Astrocyte (in vitro differentiated cells and primary cell): ENCODE measurements around the gene SUGCT. TPM values are rescaled to one million over a fixed set of nuclear protein-coding genes. Genes with fewer than 3 reads are reported as not detected.

Source experiments
- DNase-seq: peaks from one replicate; pipeline ENCODE4 v3.0.0-alpha.2; 2010; ENCODE audit warnings: low read depth
- FAIRE-seq: peaks from 2 replicates; lab custom pipeline; 2011; peaks lifted over from hg19 to GRCh38; lab: Jason Lieb, UNC
- H2AFZ ChIP-seq: 2 replicates; pipeline ENCODE4 v1.6.0; 2012; ENCODE audit warnings: low read depth, low read length, inconsistent platforms
- H3K27ac ChIP-seq: 2 replicates; pipeline ENCODE4 v1.5.1; 2011; ENCODE audit warnings: low read depth, low read length, inconsistent platforms
- H3K27me3 ChIP-seq: 2 replicates; pipeline ENCODE4 v1.6.0; 2011; ENCODE audit warnings: low read length, inconsistent platforms; ENCODE audit not compliant: insufficient read depth
- H3K36me3 ChIP-seq: 2 replicates; pipeline ENCODE4 v1.5.1; 2011; ENCODE audit warnings: low read length, inconsistent platforms; ENCODE audit not compliant: insufficient read depth
- H3K4me1 ChIP-seq: 2 replicates; pipeline ENCODE4 v1.5.1; 2011; ENCODE audit warnings: low read length, inconsistent platforms; ENCODE audit not compliant: insufficient read depth
- H3K4me2 ChIP-seq: 2 replicates; pipeline ENCODE4 v1.6.0; 2012; ENCODE audit warnings: low read length, inconsistent platforms
- H3K4me3 ChIP-seq: 2 replicates; pipeline ENCODE4 v1.5.1; 2011; ENCODE audit warnings: low read depth, mild to moderate bottlenecking, low read length, inconsistent platforms; ENCODE audit not compliant: insufficient read depth
- H3K79me2 ChIP-seq: 2 replicates; pipeline ENCODE4 v1.6.0; 2012; ENCODE audit warnings: mild to moderate bottlenecking, low read length, inconsistent platforms; ENCODE audit not compliant: insufficient read depth
- H3K9ac ChIP-seq: 2 replicates; pipeline ENCODE4 v1.6.0; 2012; ENCODE audit warnings: mild to moderate bottlenecking, low read length, inconsistent platforms
- H3K9me3 ChIP-seq: 2 replicates; pipeline ENCODE4 v1.5.1; 2012; ENCODE audit warnings: low read depth, mild to moderate bottlenecking, low read length, inconsistent platforms; ENCODE audit not compliant: insufficient read depth
- H4K20me1 ChIP-seq: 2 replicates; pipeline ENCODE4 v1.6.0; 2012; ENCODE audit warnings: low read length, inconsistent platforms; ENCODE audit not compliant: insufficient read depth
- H3K27ac Mint-ChIP-seq: one replicate; pipeline ENCODE4 v1.8.0; 2021; ENCODE audit warnings: mild to moderate bottlenecking, mixed read lengths; ENCODE audit not compliant: unreplicated experiment
- H3K27me3 Mint-ChIP-seq: one replicate; pipeline ENCODE4 v1.8.0; 2021; ENCODE audit warnings: low read depth, mixed read lengths; ENCODE audit not compliant: unreplicated experiment
- H3K36me3 Mint-ChIP-seq: one replicate; pipeline ENCODE4 v1.8.0; 2021; ENCODE audit warnings: low read depth, mixed read lengths; ENCODE audit not compliant: unreplicated experiment
- H3K4me1 Mint-ChIP-seq: one replicate; pipeline ENCODE4 v1.8.0; 2021; ENCODE audit warnings: low read depth, mixed read lengths; ENCODE audit not compliant: unreplicated experiment
- H3K4me3 Mint-ChIP-seq: one replicate; pipeline ENCODE4 v1.8.0; 2021; ENCODE audit warnings: mild to moderate bottlenecking, moderate library complexity, mixed read lengths; ENCODE audit not compliant: unreplicated experiment
- H3K9me3 Mint-ChIP-seq: one replicate; pipeline ENCODE4 v1.8.0; 2021; ENCODE audit warnings: mild to moderate bottlenecking, mixed read lengths; ENCODE audit not compliant: unreplicated experiment
- EZH2 ChIP-seq: IDR thresholded peaks from 2 replicates; pipeline ENCODE4 v1.6.1; 2012; ENCODE audit warnings: mild to moderate bottlenecking, low read length, inconsistent platforms; ENCODE audit not compliant: insufficient read depth
- total RNA-seq: library from RNA; stranded (reverse); gene quantifications from 2 replicates; pipeline ENCODE4 v1.2.1, GENCODE V29; 2021
- TF ChIP-seq, protein P1 (sequence below): IDR thresholded peaks from 2 replicates; pipeline ENCODE4 v1.5.1; 2011; ENCODE audit warnings: low read depth, mild to moderate bottlenecking, inconsistent platforms, low read length, moderate library complexity; ENCODE audit not compliant: insufficient read depth

Gene SUGCT
- total RNA-seq, 1 donor from 2014 or later, result 15.5 TPM

GRCh38 chr7:40610461-40610860 lies 475.7 kb downstream of the SUGCT start:
- Histone ChIP-seq H4K20me1 (no peaks in the 10 kb centered on the region), H3K27ac (no peak overlapping the region), H3K4me2 (no peak overlapping the region), H3K9ac (no peak overlapping the region), H3K9me3 (no peaks in the 10 kb centered on the region), H3K27me3 (no peaks in the 10 kb centered on the region), H3K4me3 (no peak overlapping the region), H2AFZ (no peak overlapping the region), H3K4me1 (no peaks in the 10 kb centered on the region), H3K36me3 (no peaks in the 10 kb centered on the region), H3K79me2 (no peaks in the 10 kb centered on the region)
- no peak for DNase-seq
- Mint-ChIP-seq H3K4me3 (no peak overlapping the region), H3K27me3 (no peaks in the 10 kb centered on the region), H3K4me1 (peaks cover 3% of the 10 kb centered on the region), H3K27ac (no peak overlapping the region), H3K9me3 (no peaks in the 10 kb centered on the region), H3K36me3 (no peaks in the 10 kb centered on the region)
- TF ChIP-seq, protein P1, sequence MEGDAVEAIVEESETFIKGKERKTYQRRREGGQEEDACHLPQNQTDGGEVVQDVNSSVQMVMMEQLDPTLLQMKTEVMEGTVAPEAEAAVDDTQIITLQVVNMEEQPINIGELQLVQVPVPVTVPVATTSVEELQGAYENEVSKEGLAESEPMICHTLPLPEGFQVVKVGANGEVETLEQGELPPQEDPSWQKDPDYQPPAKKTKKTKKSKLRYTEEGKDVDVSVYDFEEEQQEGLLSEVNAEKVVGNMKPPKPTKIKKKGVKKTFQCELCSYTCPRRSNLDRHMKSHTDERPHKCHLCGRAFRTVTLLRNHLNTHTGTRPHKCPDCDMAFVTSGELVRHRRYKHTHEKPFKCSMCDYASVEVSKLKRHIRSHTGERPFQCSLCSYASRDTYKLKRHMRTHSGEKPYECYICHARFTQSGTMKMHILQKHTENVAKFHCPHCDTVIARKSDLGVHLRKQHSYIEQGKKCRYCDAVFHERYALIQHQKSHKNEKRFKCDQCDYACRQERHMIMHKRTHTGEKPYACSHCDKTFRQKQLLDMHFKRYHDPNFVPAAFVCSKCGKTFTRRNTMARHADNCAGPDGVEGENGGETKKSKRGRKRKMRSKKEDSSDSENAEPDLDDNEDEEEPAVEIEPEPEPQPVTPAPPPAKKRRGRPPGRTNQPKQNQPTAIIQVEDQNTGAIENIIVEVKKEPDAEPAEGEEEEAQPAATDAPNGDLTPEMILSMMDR, result no peak
- TF ChIP-seq EZH2, result no peak
- FAIRE-seq, result peak; percentile 32

DNA sequence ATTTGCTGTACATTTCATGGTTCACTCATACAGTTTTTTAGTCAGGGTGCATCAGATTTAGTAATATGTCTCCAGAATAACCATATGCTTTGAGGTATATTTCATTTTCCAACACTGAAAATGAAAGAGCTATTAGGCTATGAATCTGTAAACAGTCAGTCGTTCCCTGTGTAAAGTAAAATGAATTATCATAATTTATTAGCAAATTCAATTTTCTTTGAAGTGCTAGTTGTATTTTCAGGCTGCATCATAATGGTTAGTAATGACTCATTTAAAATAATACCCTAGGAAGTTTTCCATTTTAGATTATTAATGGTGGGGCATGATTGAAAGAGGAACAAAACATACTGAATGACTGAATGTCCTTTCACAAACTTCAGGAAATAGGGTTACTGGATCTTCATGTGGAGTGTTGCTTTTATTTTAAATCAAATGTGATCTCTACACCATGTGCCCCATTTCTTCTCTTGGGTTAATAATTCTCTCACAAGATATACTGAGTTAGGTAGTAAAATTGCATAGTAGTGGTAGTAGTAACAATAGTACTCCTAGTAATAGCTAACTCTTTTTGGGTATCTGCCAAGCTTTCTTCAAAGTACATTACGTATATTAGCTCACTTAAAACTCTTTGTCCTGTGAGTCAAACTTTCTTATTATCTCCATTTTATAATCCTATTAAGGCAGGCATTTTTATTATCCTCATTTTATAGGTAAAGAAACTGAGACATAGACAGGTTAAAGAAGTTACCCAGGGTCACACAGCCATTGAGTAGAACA lies 476.5 kb downstream of the SUGCT start:
- H3K27me3 ChIP-seq, result no peaks in the 10 kb centered on the region
- FAIRE-seq (no peak), DNase-seq (no peak)
- no peak overlapping the region for H3K9ac ChIP-seq
- no peaks in the 10 kb centered on the region for H3K36me3 ChIP-seq
- H4K20me1 ChIP-seq, result no peaks in the 10 kb centered on the region
- H3K4me1 ChIP-seq, result no peaks in the 10 kb centered on the region
- TF ChIP-seq, protein P1, result no peak
- TF ChIP-seq EZH2, result no peak
- H3K4me3 Mint-ChIP-seq, result no peak overlapping the region
- peaks cover 3% of the 10 kb centered on the region for H3K4me1 Mint-ChIP-seq
- no peak overlapping the region for H3K4me2 ChIP-seq
- no peaks in the 10 kb centered on the region for H3K9me3 Mint-ChIP-seq
- no peak overlapping the region for H2AFZ ChIP-seq
- no peak overlapping the region for H3K27ac ChIP-seq
- H3K27ac Mint-ChIP-seq, result no peak overlapping the region
- H3K36me3 Mint-ChIP-seq, result no peaks in the 10 kb centered on the region
- no peaks in the 10 kb centered on the region for H3K79me2 ChIP-seq
- H3K9me3 ChIP-seq, result no peaks in the 10 kb centered on the region
- H3K4me3 ChIP-seq, result no peak overlapping the region
- no peaks in the 10 kb centered on the region for H3K27me3 Mint-ChIP-seq

DNA sequence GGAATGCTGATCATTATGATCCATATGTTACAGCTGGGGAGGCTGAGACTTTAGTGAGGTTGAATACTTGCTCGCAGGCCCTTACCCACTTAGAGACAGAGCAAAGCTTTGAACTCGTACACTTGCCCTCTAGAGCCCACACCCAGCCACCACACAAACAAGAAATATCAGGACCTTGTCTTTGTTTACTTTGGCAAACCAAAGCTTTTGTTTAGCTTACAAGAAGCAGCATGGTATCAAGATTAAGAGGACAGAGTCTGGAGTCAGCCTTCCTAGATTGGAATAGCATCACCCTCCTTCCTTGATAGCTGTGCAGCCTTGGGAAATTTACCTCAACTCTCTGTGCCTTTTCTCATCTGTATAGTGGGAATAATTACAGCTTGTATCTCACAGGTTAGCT lies 477.5 kb downstream of the SUGCT start:
- Histone ChIP-seq H3K4me2 (no peak overlapping the region), H3K79me2 (no peaks in the 10 kb centered on the region), H2AFZ (no peak overlapping the region), H3K9me3 (no peaks in the 10 kb centered on the region), H3K36me3 (no peaks in the 10 kb centered on the region), H3K9ac (no peak overlapping the region), H3K27me3 (no peaks in the 10 kb centered on the region), H4K20me1 (no peaks in the 10 kb centered on the region), H3K4me1 (no peaks in the 10 kb centered on the region), H3K4me3 (no peak overlapping the region), H3K27ac (no peak overlapping the region)
- no peak overlapping the region for H3K27ac Mint-ChIP-seq
- FAIRE-seq (no peak), DNase-seq (no peak)
- no peak for TF ChIP-seq EZH2
- TF ChIP-seq, protein P1, result no peak
- H3K27me3 Mint-ChIP-seq, result no peaks in the 10 kb centered on the region
- no peaks in the 10 kb centered on the region for H3K36me3 Mint-ChIP-seq
- H3K4me3 Mint-ChIP-seq, result no peak overlapping the region
- H3K9me3 Mint-ChIP-seq, result no peaks in the 10 kb centered on the region
- peaks cover 3% of the 10 kb centered on the region for H3K4me1 Mint-ChIP-seq
